Neural cell (in vitro differentiated cells): ENCODE data around the gene NLRP13. TPM values are rescaled to one million over a fixed set of nuclear protein-coding genes. Genes with fewer than 3 reads are reported as not detected.

Source experiments
- H2AFZ ChIP-seq: fragments of 200-600, 300-800 bp; sonication (generic), shearing (Covaris generic); 2 replicates; pipeline ENCODE4 v1.6.0; 2014; ENCODE audit warnings: low read depth, mild to moderate bottlenecking, antibody characterized with exemption, low read length, moderate library complexity
- H3F3A ChIP-seq: fragments of 200-600 bp; shearing (Covaris generic); 2 replicates; pipeline ENCODE4 v1.6.1; 2016; ENCODE audit warnings: mild to moderate bottlenecking, moderate library complexity, mixed read lengths, antibody characterized with exemption, low read length; ENCODE audit not compliant: insufficient read depth, poor library complexity, severe bottlenecking
- H3K27ac ChIP-seq: fragments of 200-600, 300-800 bp; sonication (generic), shearing (Covaris generic); 2 replicates; pipeline ENCODE4 v1.5.1; 2014; ENCODE audit warnings: mild to moderate bottlenecking, low read length, moderate library complexity
- H3K27me3 ChIP-seq: fragments of 300-800, 200-600 bp; sonication (generic), shearing (Covaris generic); 2 replicates; pipeline ENCODE4 v1.6.0; 2014; ENCODE audit warnings: mild to moderate bottlenecking, low read depth, low read length, moderate library complexity; ENCODE audit not compliant: insufficient read depth
- H3K36me3 ChIP-seq: fragments of 300-800, 200-600 bp; sonication (generic), shearing (Covaris generic); 2 replicates; pipeline ENCODE4 v1.5.1; 2014; ENCODE audit warnings: mild to moderate bottlenecking, antibody characterized with exemption, low read length, moderate library complexity; ENCODE audit not compliant: insufficient read depth
- H3K4me2 ChIP-seq: fragments of 300-800, 200-600 bp; sonication (generic), shearing (Covaris generic); 2 replicates; pipeline ENCODE4 v1.6.0; 2014; ENCODE audit warnings: mild to moderate bottlenecking, low read length
- H3K4me3 ChIP-seq: fragments of 300-800, 200-600 bp; sonication (generic), shearing (Covaris generic); 2 replicates; pipeline ENCODE4 v1.5.1; 2014; ENCODE audit warnings: mild to moderate bottlenecking, low read length, moderate library complexity
- H3K79me2 ChIP-seq: fragments of 200-600 bp; shearing (Covaris generic); replicated peaks from 2 replicates; pipeline ENCODE4 v1.6.0; 2014; ENCODE audit warnings: mild to moderate bottlenecking, low read length, moderate library complexity; ENCODE audit not compliant: insufficient read depth
- H3K9ac ChIP-seq: fragments of 300-800, 200-600 bp; sonication (generic), shearing (Covaris generic); 2 replicates; pipeline ENCODE4 v1.6.1; 2016; ENCODE audit warnings: mild to moderate bottlenecking, low read length, mixed read lengths
- H3K9me2 ChIP-seq: fragments of 200-600 bp; shearing (Covaris generic); 2 replicates; pipeline ENCODE4 v1.6.1; 2016; ENCODE audit warnings: mild to moderate bottlenecking, low read length, mixed read lengths; ENCODE audit not compliant: insufficient read depth
- H3K9me3 ChIP-seq: fragments of 200-600, 300-800 bp; sonication (generic), shearing (Covaris generic); 2 replicates; pipeline ENCODE4 v1.6.1; 2016; ENCODE audit warnings: mild to moderate bottlenecking, mixed run types, low read length, moderate library complexity, mixed read lengths
- H4K20me1 ChIP-seq: fragments of 200-600 bp; shearing (Covaris generic); 2 replicates; pipeline ENCODE4 v1.6.1; 2016; ENCODE audit warnings: mild to moderate bottlenecking, mixed run types; ENCODE audit not compliant: insufficient read depth
- CTCF ChIP-seq: fragments of 450-650 bp; IDR thresholded peaks from 2 replicates; pipeline ENCODE4 v1.5.1; 2014; ENCODE audit warnings: antibody characterized with exemption, mild to moderate bottlenecking, moderate library complexity; ENCODE audit not compliant: poor library complexity, severe bottlenecking
- EP300 ChIP-seq: fragments of 450-650 bp; conservative IDR thresholded peaks from 2 replicates; pipeline ENCODE4 v1.6.1; 2014; ENCODE audit warnings: antibody characterized with exemption, mild to moderate bottlenecking, moderate library complexity; ENCODE audit not compliant: poor library complexity, severe bottlenecking
- EZH2 ChIP-seq: fragments of 200-600, 300-800 bp; shearing (Covaris generic), sonication (generic); IDR thresholded peaks from 2 replicates; pipeline ENCODE4 v1.6.1; 2014; ENCODE audit warnings: antibody characterized with exemption, low read length, borderline replicate concordance, mild to moderate bottlenecking; ENCODE audit not compliant: insufficient read depth, poor library complexity, severe bottlenecking
- MXI1 ChIP-seq: fragments of 450-650 bp; conservative IDR thresholded peaks from 2 replicates; pipeline ENCODE4 v1.6.1; 2014; ENCODE audit warnings: antibody characterized with exemption, mild to moderate bottlenecking; ENCODE audit not compliant: poor library complexity, severe bottlenecking
- POLR2AphosphoS5 ChIP-seq: IDR thresholded peaks from 2 replicates; pipeline ENCODE4 v1.6.1; 2012
- RAD21 ChIP-seq: fragments of 450-650 bp; conservative IDR thresholded peaks from 2 replicates; pipeline ENCODE4 v1.6.1; 2014; ENCODE audit warnings: antibody characterized with exemption, mild to moderate bottlenecking, moderate library complexity
- REST ChIP-seq: IDR thresholded peaks from 2 replicates; pipeline ENCODE4 v1.6.1; 2012; ENCODE audit warnings: borderline replicate concordance
- SMC3 ChIP-seq: fragments of 450-650 bp; conservative IDR thresholded peaks from 2 replicates; pipeline ENCODE4 v1.6.1; 2014; ENCODE audit warnings: antibody characterized with exemption, mild to moderate bottlenecking, moderate library complexity; ENCODE audit not compliant: poor library complexity
- TAF1 ChIP-seq: IDR thresholded peaks from 2 replicates; pipeline ENCODE4 v1.6.1; 2012; ENCODE audit warnings: low read depth
- polyA plus RNA-seq: library from polyadenylated mRNA; depleted of rRNA; stranded (reverse); fragments of >200 nt; gene quantifications from 2 replicates; pipeline ENCODE4 v1.2.3, GENCODE V29; 2014

NLRP13 gene
- polyA plus RNA-seq, 1 donor from 2014 or later: not detected

- H3K79me2 ChIP-seq: no peaks in the 10 kb centered on the region
- TF ChIP-seq EZH2 (no peak), REST (no peak), TAF1 (no peak), POLR2AphosphoS5 (no peak), RAD21 (no peak), EP300 (no peak)
- no peak overlapping the region for H2AFZ ChIP-seq
- no peaks in the 10 kb centered on the region for H3K9me2 ChIP-seq
- H3K4me2 ChIP-seq: no peak overlapping the region
- no peak overlapping the region for H3K27ac ChIP-seq
- H3K4me3 ChIP-seq: no peak overlapping the region
- H3F3A ChIP-seq: no peaks in the 10 kb centered on the region
- peaks cover 11% of the 10 kb centered on the region for H3K9me3 ChIP-seq
- no peak overlapping the region for H3K9ac ChIP-seq
- no peaks in the 10 kb centered on the region for H3K36me3 ChIP-seq
- no peaks in the 10 kb centered on the region for H3K27me3 ChIP-seq
- H4K20me1 ChIP-seq: no peaks in the 10 kb centered on the region
These were observed 61.4 kb downstream of the NLRP13 start for GRCh38 chr19:55870736-55871135.

GRCh38 chr19:55867101-55867500 lies 65.0 kb downstream of the NLRP13 start:
- no peak overlapping the region for H2AFZ ChIP-seq
- H3F3A ChIP-seq: no peaks in the 10 kb centered on the region
- H3K27me3 ChIP-seq: no peaks in the 10 kb centered on the region
- no peaks in the 10 kb centered on the region for H3K36me3 ChIP-seq
- no peak overlapping the region for H3K4me3 ChIP-seq
- no peak overlapping the region for H3K4me2 ChIP-seq
- H3K9me3 ChIP-seq: peaks cover 11% of the 10 kb centered on the region
- no peak overlapping the region for H3K9ac ChIP-seq
- H3K27ac ChIP-seq: no peak overlapping the region
- no peak for TF ChIP-seq SMC3
- TF ChIP-seq RAD21: no peak
- no peak for TF ChIP-seq POLR2AphosphoS5
- no peak for TF ChIP-seq CTCF
- no peak for TF ChIP-seq TAF1
- TF ChIP-seq EP300: no peak
- TF ChIP-seq REST: no peak
- no peak for TF ChIP-seq MXI1
- TF ChIP-seq EZH2: no peak
- no peaks in the 10 kb centered on the region for H4K20me1 ChIP-seq
- H3K9me2 ChIP-seq: no peaks in the 10 kb centered on the region
- no peaks in the 10 kb centered on the region for H3K79me2 ChIP-seq
